Activated CD8-positive, alpha-beta memory T cell treated with anti-CD3 and anti-CD28 coated beads for 48 hours (primary cell): ENCODE measurements around the gene FGFBP2.
"Not testable (repeated sequence)": the region's sequence is repeated elsewhere in the genome, so short reads cannot be mapped to it uniquely, and the experiment has no call there.

Source experiments
- DNase-seq, 3 experiments: peaks; one replicate each; pipeline ENCODE4 v3.0.0-alpha.2; 2020; ENCODE audit warnings: low read depth in 2 of 3, low spot score in 2 of 3

Gene FGFBP2

DNA sequence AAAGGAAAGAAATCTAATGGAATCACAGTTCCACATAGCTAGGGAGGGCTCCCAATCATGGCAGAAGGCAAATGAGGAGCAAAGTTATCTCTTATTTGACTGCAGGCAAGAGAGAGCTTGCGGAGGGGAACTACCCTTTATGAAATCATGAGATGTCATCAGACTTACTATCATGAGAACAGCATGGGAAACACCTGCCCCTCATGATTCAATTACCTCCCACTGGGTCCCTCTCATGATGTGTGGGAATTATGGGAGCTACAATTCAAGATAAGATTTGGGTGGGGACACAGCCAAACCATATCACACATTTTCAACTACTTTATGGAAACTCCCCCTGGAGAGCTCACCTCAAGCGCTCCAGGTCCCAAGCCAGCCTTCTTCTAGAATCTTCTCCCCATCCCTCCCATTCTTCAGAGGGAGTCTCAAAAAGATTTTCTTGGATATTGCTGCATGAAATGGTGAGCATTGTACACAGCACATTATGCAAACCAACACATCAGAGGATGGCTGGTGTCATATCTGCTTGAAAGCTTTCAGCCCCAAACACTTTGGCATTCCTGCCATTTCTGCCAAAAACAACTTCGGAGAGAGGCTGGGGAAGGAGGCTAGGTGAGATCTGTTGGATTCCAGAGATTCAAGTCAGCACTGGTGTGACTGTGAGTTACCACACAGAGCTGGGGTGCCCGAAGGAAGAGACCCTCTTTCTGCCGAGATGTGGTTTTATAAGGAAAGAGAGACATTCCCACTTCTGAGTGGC, 31.3 kb downstream of the FGFBP2 start:
- no peak for DNase-seq

DNA sequence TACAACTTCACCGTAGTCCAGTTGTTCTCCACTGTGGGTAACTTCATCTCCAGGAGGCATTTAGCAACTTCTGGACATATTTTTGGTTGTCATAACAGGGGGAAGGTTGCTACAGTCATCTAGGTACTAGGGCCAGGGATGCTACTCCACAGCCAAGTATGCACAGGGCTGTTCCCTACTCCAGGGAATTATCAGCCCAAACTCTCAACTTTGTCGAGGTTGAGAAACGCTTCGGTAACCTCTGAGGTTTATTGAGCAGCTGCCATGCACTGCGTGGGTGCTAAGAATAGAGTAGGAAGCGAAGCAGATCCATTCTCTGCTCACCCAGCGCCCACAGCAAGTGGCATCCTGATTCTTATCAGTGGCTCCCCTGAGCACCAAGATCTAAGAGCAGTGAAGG, 32.7 kb downstream of the FGFBP2 start:
- DNase-seq = no peak

DNA sequence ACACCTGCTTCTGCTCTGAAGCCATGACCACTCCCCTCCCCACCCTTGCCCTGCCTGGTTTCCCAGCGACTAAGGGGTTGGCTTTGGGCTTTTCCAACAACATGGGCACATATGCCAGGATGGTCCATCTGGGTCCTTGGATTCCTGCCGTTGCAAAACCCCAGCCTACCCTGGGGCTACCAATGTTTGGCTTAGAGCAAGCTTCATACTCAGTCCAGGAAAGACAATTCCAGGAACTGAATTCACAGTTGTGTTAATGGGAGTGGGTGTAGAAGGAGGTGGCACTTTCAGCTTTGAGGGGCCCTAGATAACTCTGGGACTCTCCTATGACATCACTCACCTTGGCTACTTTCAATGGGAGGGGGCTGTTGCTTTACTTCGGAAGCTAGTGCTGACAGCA, 33.4 kb downstream of the FGFBP2 start:
- no peak for DNase-seq

DNA sequence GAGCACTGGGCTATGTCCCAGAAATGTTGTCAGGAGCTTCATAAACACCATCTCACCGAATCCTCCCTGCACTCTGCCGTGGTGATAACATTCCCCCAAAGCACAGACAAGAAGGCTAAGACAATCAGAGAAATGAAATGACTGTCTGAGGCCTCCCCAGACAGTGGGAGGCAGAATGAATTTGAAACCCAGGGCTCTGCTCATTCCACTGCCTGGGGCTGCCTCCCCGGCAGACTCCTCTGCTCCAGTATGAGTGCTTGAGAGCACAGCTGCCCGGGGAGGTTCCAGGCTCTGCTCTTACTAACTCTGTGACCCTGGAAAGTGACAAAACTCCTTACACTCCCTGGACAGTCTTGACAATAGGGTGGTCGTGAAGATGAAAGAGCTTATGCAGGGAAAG, 34.1 kb downstream of the FGFBP2 start:
- no peak for DNase-seq

DNA sequence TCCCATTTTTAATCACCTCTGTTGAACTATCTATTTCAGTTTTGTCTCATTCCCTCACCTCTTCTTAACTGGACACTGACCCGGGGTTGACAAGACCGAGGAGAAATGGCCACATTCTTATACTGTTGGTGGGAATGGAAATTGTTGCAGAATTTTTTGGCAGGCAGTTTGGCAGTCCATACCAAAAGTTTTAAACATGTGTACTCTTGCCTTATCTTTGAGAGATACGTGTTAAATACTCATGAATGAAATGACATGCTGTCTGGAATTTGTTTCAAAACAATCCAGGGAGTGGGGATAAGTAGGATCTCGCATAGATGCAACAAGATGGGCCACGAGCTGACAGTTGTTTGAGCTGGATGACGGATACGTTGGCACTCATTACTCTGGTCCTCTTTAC, 36.5 kb downstream of the FGFBP2 start:
- DNase-seq = no peak

DNA sequence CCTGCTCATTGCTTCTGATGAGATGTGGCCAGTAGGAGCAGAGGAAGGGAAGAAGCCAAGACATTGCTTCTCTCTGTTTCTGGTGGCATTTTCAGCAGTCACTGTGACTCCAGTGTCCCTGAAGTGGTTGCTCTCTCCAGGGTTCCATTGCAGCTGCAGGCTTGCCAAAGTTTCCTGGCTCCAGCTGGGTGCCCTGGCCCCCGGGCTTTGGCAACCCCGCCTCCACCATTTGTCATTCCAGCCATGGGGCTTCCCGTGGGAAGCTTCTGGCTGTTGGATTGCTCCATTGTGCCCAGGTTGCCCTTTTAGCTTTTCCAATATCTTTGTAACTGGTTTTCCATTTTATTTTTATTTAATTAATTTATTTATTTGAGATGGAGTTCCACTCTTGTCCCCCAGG, 37.1 kb downstream of the FGFBP2 start:
- no peak for DNase-seq

DNA sequence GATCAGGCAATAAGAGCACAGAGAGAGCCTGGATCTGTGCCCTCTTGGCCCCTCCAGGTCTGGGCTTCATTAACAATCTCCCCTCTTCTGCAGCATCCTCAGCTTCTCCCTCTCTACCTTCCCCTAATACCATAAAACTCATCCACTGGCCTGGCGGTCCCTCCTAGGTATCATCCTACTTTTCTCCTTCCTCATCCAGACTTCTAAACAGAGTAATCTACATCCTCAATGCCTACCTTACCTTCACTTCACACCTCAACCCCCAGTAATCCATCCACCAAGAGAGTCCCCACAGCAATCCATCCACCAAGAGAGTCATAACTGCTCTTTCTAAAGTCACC, 41.4 kb downstream of the FGFBP2 start:
- DNase-seq = no peak

DNA sequence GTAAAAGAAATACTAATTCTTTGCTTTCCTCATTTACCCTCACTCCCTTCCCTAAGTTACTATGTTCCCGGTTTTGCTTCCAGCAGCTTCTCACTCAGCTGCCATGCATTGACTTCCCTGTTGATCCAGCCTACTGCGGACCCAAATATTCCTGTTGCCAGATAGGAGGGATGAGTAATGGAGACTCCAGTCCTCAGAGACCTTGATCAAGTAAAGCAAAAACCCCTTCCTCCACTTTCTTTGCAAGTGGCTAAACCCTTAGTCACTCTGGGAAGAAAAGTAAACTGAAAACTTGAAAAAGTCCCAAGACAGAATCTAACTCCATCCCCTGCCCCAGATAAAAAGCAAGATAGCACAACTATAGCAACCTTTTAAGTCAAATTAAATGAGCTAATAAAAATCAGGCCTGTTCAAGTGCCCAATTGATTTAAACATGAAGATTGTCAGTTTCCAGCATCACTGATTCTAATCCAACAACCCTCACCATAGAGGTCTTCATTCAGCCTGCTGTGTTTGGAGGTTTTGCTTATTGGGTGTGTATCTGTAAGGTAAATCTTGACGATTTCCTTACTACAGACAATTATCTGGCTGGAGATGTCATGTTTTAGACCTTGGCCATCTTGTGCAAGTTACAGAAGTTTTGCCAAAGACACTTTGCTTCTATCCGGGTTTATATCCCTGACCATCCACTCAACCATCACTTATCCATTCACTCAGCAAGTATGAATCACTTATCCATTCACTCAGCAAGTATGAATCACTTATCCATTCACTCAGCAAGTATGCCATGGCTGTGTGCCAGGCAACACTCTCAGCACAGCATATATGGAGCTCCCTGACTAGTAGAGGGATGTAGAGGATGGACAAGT, 42.0 kb downstream of the FGFBP2 start:
- DNase-seq = no peak

DNA sequence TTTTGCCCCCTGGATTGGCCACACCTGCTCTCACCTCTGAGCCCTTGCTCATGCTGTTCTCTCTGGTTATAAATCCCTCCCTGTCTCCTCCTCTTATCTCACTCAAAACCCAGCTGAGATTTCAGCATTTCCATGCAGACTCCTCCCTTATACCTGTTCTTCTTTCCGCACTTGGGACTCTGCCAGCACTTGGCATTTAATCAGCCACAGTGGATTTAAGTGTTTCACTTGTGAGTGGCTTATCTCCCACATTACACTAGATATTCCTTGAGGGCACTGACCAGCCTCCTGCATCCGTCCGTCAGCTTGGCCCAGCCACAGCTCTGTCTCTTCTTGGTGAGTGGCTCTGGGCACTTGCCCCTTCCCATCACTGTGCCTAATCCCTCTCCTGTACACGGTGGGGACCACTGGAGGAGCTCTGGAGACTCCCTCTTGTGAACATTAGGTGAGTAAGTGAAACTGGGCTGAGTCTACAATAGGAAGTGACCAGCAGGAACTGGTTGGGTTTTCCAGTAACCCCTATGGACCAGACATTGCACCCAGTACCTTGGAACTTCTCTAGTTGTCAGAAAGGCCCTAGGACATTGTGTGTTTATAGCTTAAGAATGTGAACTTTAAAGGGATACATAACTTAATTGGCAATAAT, 44.4 kb downstream of the FGFBP2 start:
- no peak for DNase-seq

DNA sequence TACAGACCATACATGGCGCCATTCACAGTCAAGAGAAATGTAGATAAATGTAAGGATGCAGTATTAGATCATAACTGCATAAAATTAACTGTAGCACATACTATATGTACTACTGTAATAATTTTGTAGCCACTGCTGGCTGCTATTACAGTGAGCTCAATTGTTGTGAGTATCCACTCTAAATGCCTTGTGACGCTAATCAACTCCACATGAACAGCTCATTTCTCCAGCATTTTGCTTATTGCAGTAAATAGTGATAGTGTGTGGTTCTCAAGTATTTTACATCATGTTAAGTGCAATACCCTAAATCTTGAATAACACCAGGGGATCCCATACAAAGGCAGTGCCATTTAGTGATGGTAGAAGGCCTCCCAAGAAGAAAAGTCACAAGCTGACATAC, 45.7 kb downstream of the FGFBP2 start:
- DNase-seq = no peak

DNA sequence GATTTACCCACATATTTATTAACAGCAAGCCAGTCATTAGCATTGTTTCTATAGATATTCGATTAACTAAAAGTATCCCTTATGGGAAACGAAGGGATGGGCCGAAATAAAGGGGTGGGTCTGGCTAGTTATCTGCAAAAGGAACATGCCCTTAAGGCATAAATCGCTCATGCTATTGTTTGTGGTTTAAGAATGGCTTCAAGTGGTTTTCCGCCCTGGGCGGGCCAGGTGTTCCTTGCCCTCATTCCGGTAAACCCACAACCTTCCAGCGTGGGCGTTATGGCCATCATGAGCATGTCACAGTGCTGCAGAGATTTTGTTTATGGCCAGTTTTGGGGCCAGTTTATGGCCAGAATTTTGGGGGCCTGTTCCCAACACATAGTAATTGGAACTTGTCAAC, 46.6 kb downstream of the FGFBP2 start:
- DNase-seq = not testable (repeated sequence)

DNA sequence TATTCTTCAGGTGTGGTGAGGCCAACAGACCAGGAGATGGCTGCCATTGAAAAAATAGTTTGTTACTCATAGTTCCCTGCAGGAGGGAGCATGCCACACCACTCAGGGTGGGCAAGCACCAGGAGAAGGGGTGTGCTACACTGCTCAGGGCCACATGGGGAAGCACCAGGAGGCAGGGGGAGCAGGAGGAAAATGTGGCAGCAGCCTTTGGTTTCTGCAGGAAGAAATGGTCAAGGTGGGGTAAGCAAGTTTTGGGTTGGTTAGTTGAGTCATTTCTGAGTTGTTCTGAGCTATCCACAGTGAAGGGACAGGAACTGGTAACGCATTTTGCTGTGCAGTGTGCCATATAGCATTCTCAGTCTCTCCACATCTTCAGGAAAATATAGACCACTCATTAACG, 48.2 kb downstream of the FGFBP2 start:
- no peak for DNase-seq

DNA sequence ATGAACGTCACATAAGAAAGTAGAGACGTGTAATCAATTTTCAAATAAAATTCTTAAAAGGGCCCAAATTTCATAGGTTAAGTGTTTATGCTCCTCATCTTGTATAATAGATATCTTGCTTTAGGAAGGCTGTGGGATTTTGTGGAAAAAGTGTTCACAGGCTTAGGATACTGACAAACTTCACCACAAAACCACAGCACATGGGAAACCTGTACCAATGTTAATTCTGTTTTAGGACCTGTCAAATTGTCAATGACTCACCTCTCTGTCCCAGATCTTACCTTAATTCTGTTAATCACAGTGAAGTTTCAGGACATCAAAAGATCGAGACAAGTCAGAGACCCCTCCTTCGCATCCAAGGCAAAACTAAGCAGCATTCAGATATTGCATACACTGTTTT, 48.7 kb downstream of the FGFBP2 start:
- no peak for DNase-seq

DNA sequence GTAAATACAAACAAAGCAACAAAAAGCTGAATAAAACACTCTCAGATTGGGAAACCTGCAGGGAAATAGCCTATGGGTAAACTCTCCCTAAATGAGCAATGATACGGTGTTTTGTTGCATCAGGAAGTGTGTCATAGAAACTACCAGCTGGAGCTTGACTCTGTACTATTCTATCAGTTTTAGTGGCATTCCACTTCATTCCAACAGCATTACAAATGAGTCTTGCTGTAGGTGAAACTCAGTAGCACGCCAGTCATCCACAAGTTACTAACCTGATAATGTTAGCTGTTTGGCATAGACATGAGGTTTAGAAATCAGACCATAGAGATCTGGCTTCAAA, 49.4 kb downstream of the FGFBP2 start:
- no peak for DNase-seq

DNA sequence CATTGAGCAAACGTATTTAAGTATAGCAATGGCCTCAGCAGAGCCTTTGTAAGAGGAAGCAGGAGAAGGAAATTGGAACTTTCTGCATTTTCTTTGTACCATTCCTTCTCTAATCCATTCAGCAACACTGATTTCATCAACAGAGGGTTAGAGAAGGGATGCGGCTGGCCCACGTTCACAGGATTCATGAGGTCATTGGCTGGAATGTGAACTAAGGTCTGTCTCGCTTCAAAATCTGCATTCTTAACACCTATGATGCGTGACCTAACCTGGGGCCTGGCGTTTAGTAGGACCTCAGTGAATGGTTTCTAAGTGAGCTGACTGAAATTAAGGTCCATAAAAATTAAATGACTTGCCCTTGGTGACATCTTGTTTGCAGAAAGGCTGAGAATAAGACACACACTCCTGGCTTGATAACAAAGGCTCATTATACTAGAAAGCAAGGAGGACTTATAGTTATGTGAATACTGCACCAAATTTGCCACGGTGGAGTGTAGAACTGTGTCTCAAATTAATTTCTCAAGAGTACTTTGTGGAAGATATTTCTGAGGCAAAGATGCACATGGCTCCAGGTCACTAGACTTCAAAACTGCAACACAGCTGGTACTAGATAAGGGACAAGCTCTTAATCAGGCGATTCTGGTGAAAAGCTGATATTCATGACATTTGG, 49.9 kb downstream of the FGFBP2 start:
- no peak for DNase-seq

DNA sequence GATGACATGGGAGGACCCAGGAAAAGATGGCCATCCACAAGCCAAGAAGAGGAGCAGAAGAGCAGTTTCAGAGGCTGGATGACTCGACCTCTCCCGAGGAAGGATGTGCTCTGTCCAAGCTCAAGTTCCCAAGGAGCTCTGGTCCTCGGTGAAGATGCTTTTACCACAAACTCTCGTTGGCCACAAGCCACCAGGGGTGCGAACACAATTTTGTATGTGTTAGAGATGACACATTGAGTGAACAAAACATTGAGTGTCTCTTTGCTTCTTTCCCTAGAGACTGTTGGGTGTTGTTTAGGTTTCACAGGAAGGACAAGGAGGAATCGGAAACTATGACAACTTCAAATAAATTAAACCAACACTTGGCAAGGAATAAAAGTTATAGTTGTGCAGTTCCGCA, 50.7 kb downstream of the FGFBP2 start:
- DNase-seq = no peak
